DND-41 (cell line): ENCODE data around the gene B3GNT7.
A peak's percentile ranks its signal among the peaks of the same experiment; 100 is the strongest.
"Not testable (repeated sequence)": the region's sequence is repeated elsewhere in the genome, so short reads cannot be mapped to it uniquely, and the experiment has no call there.

ENCODE experiments used
- ATAC-seq: fragments of 200-7000 bp; cut with Tn5 transposase; 3 replicates; pipeline ENCODE4 v1.9.1; 2021; ENCODE audit warnings: low read depth; ENCODE audit not compliant: insufficient read depth
- DNase-seq: peaks from one replicate; pipeline ENCODE4 v3.0.0-alpha.2; 2020
- H2AFZ ChIP-seq: 2 replicates; pipeline ENCODE4 v1.6.0; 2012; ENCODE audit warnings: low read depth, low read length
- H3K27ac ChIP-seq: 2 replicates; pipeline ENCODE4 v1.5.1; 2012; ENCODE audit warnings: low read length, inconsistent platforms
- H3K27me3 ChIP-seq: fragments of 200-600 bp; sonication (generic); 2 replicates; pipeline ENCODE4 v1.6.0; 2012; ENCODE audit warnings: low read length, mild to moderate bottlenecking, inconsistent platforms; ENCODE audit not compliant: insufficient read depth, poor library complexity
- H3K36me3 ChIP-seq: 2 replicates; pipeline ENCODE4 v1.5.1; 2012; ENCODE audit warnings: low read length, inconsistent platforms; ENCODE audit not compliant: insufficient read depth
- H3K4me1 ChIP-seq: 2 replicates; pipeline ENCODE4 v1.5.1; 2012; ENCODE audit warnings: mild to moderate bottlenecking, low read length; ENCODE audit not compliant: insufficient read depth
- H3K4me2 ChIP-seq: 2 replicates; pipeline ENCODE4 v1.6.0; 2012; ENCODE audit warnings: mild to moderate bottlenecking, moderate library complexity, low read length, inconsistent platforms; ENCODE audit not compliant: insufficient read depth
- H3K4me3 ChIP-seq, 2 experiments: fragments of 200-600 bp in 1 of 2; shearing (Covaris generic) in 1 of 2; 2 replicates each; pipeline ENCODE4 v1.5.1; 2012 to 2016; ENCODE audit warnings: inconsistent platforms in 2 of 2, low read length in 2 of 2, mild to moderate bottlenecking in 2 of 2, low read depth in 1 of 2, moderate library complexity in 1 of 2
- H3K79me2 ChIP-seq: 2 replicates; pipeline ENCODE4 v1.6.0; 2012; ENCODE audit warnings: low read length, inconsistent platforms; ENCODE audit not compliant: insufficient read depth
- H3K9ac ChIP-seq: 2 replicates; pipeline ENCODE4 v1.6.0; 2012; ENCODE audit warnings: low read depth, mild to moderate bottlenecking, inconsistent platforms, low read length, moderate library complexity
- H3K9me3 ChIP-seq: 2 replicates; pipeline ENCODE4 v1.5.1; 2012; ENCODE audit warnings: low read length, moderate library complexity, mild to moderate bottlenecking, inconsistent platforms; ENCODE audit not compliant: insufficient read depth, severe bottlenecking
- H4K20me1 ChIP-seq: 2 replicates; pipeline ENCODE4 v1.6.0; 2012; ENCODE audit warnings: low read length; ENCODE audit not compliant: insufficient read depth
- EZH2 ChIP-seq: IDR thresholded peaks from 3 replicates; pipeline ENCODE4 v1.6.1; 2012; ENCODE audit warnings: borderline replicate concordance, low read depth, mild to moderate bottlenecking, moderate library complexity, low read length, inconsistent platforms; ENCODE audit not compliant: severe bottlenecking
- TF ChIP-seq, protein P1 (sequence below): IDR thresholded peaks from 2 replicates; pipeline ENCODE4 v1.5.1; 2012; ENCODE audit warnings: borderline replicate concordance, low read length, moderate library complexity, mild to moderate bottlenecking; ENCODE audit not compliant: poor library complexity, severe bottlenecking; ENCODE audit errors: extremely low read depth

B3GNT7 gene

GRCh38 chr2:231408304-231408703 lies 12.8 kb downstream of the B3GNT7 start:
- not testable (repeated sequence) for H3K4me3 ChIP-seq, ATAC-seq, H3K9ac ChIP-seq, H3K27me3 ChIP-seq, H2AFZ ChIP-seq, H3K36me3 ChIP-seq, DNase-seq, H4K20me1 ChIP-seq, H3K79me2 ChIP-seq, H3K27ac ChIP-seq, H3K4me2 ChIP-seq, H3K9me3 ChIP-seq, H3K4me1 ChIP-seq

GRCh38 chr2:231409776-231410175 lies 14.3 kb downstream of the B3GNT7 start:
- TF ChIP-seq, protein P1, sequence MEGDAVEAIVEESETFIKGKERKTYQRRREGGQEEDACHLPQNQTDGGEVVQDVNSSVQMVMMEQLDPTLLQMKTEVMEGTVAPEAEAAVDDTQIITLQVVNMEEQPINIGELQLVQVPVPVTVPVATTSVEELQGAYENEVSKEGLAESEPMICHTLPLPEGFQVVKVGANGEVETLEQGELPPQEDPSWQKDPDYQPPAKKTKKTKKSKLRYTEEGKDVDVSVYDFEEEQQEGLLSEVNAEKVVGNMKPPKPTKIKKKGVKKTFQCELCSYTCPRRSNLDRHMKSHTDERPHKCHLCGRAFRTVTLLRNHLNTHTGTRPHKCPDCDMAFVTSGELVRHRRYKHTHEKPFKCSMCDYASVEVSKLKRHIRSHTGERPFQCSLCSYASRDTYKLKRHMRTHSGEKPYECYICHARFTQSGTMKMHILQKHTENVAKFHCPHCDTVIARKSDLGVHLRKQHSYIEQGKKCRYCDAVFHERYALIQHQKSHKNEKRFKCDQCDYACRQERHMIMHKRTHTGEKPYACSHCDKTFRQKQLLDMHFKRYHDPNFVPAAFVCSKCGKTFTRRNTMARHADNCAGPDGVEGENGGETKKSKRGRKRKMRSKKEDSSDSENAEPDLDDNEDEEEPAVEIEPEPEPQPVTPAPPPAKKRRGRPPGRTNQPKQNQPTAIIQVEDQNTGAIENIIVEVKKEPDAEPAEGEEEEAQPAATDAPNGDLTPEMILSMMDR: no peak
- TF ChIP-seq EZH2: no peak
- Histone ChIP-seq H3K4me3 (no peak overlapping the region), H4K20me1 (no peaks in the 10 kb centered on the region), H3K27ac (no peak overlapping the region), H3K27me3 (no peaks in the 10 kb centered on the region), H2AFZ (no peak overlapping the region), H3K9ac (no peak overlapping the region), H3K9me3 (peaks cover 9% of the 10 kb centered on the region), H3K4me1 (no peaks in the 10 kb centered on the region), H3K36me3 (no peaks in the 10 kb centered on the region), H3K79me2 (no peaks in the 10 kb centered on the region), H3K4me2 (no peak overlapping the region)
- ATAC-seq: no peak
- DNase-seq: no peak

DNA sequence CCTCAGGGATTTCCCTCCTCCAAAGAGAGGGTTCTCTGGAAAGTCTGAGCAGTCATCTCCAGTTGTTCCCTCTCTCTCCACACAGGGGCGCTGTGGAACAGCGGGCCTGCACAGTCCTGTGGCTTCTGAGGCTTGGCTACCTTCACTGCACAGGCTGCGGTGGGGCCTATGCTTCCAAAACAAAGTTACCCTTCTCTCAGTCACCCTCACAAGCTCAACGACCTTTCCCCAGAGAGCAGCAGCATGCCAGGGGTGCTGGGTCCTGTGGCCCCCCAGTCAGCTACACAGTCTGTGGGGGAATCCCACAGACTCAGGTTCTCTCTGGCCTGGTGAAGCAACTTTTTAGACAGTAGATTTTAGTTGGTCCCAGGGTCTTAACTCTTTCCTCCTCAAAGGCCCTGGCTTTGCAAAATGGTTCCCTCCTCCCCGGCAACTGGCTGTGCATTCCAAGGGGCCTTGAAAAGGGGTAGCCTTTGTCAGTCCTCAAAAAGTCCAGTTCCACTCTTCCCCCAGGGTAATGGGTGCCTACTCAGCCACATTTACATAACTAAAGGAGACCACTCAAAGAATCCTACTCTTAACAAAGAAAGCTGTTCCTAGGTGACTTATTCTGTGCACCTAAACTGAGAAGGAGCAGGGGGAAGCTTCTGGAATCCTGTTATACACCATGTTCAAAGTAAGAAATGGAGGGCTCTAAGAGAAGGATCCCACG lies 14.9 kb downstream of the B3GNT7 start:
- no peaks in the 10 kb centered on the region for H3K27me3 ChIP-seq
- TF ChIP-seq EZH2: no peak
- TF ChIP-seq, protein P1: peak; percentile 51
- no peaks in the 10 kb centered on the region for H3K4me1 ChIP-seq
- H4K20me1 ChIP-seq: no peaks in the 10 kb centered on the region
- ATAC-seq (no peak), DNase-seq (no peak)
- no peak overlapping the region for H2AFZ ChIP-seq
- no peak overlapping the region for H3K4me3 ChIP-seq
- no peaks in the 10 kb centered on the region for H3K79me2 ChIP-seq
- no peak overlapping the region for H3K27ac ChIP-seq
- H3K9me3 ChIP-seq: peaks cover 9% of the 10 kb centered on the region
- no peak overlapping the region for H3K4me2 ChIP-seq
- H3K36me3 ChIP-seq: no peaks in the 10 kb centered on the region
- H3K9ac ChIP-seq: no peak overlapping the region

- Histone ChIP-seq H3K4me1 (no peaks in the 10 kb centered on the region), H3K79me2 (no peaks in the 10 kb centered on the region), H3K4me2 (no peak overlapping the region), H3K27ac (no peak overlapping the region), H3K4me3 (no peak overlapping the region), H4K20me1 (no peaks in the 10 kb centered on the region), H3K36me3 (no peaks in the 10 kb centered on the region), H3K9me3 (peaks cover 9% of the 10 kb centered on the region), H2AFZ (no peak overlapping the region), H3K27me3 (no peaks in the 10 kb centered on the region), H3K9ac (no peak overlapping the region)
- no peak for ATAC-seq
- DNase-seq: no peak
- TF ChIP-seq, protein P1: no peak
- no peak for TF ChIP-seq EZH2
Measured at GRCh38 chr2:231411237-231411636, 15.7 kb downstream of the B3GNT7 start.
